Endothelial cell of umbilical vein (primary cell): ENCODE data around the gene POU2AF1. TPM values are rescaled to one million over a fixed set of nuclear protein-coding genes. Genes with fewer than 3 reads are reported as not detected.

Experiments used
- BruUV-seq: library from RNA; stranded (reverse); fragments of 400-500 nt; replicated peaks from 2 replicates; lab custom pipeline; 2021; lab: Mats Ljungman, UMichigan
- CTCF ChIA-PET: fragments of 300-600, 350-600 bp; sonication (Branson Sonifier 250); formaldehyde crosslinking; loops from one replicate; lab custom pipeline; 2021; ENCODE audit warnings: antibody characterized with exemption, inconsistent platforms; lab: Charles Lee
- POLR2A ChIA-PET: fragments of 300-600, 350-600 bp; sonication (Branson Sonifier 250); formaldehyde crosslinking; loops from one replicate; lab custom pipeline; 2021; ENCODE audit warnings: antibody characterized with exemption, inconsistent platforms; lab: Charles Lee
- DNase-seq: peaks from one replicate; pipeline ENCODE4 v3.0.0-alpha.2; 2011; ENCODE audit warnings: low read depth, low spot score
- FAIRE-seq: peaks from 2 replicates; lab custom pipeline; 2011; peaks lifted over from hg19 to GRCh38; lab: Jason Lieb, UNC
- H2AFZ ChIP-seq: 2 replicates; pipeline ENCODE4 v1.6.0; 2012; ENCODE audit warnings: low read depth, low read length, control low read depth, inconsistent platforms
- H3K27ac ChIP-seq: 2 replicates; pipeline ENCODE4 v1.5.1; 2011; ENCODE audit warnings: low read depth, mild to moderate bottlenecking, control low read depth, low read length, moderate library complexity; ENCODE audit not compliant: insufficient read depth
- H3K27me3 ChIP-seq, 2 experiments: 2 replicates each; pipeline versions ENCODE4 v1.6.0 to v1.6.1; 2011; ENCODE audit warnings: low read length in 2 of 2, mixed read lengths in 1 of 2; ENCODE audit not compliant: control insufficient read depth in 2 of 2, insufficient read depth in 2 of 2
- H3K36me3 ChIP-seq, 2 experiments: 2 replicates in 1 of 2; 3 replicates in 1 of 2; pipeline ENCODE4 v1.5.1; 2011; ENCODE audit warnings: low read length in 2 of 2, mild to moderate bottlenecking in 1 of 2, moderate library complexity in 1 of 2; ENCODE audit not compliant: control insufficient read depth in 2 of 2, insufficient read depth in 2 of 2; ENCODE audit errors: extremely low read depth in 1 of 2
- H3K4me1 ChIP-seq: 3 replicates; pipeline ENCODE4 v1.5.1; 2011; ENCODE audit warnings: mild to moderate bottlenecking, low read length; ENCODE audit not compliant: control insufficient read depth, insufficient read depth; ENCODE audit errors: extremely low read depth
- H3K4me2 ChIP-seq: 2 replicates; pipeline ENCODE4 v1.6.1; 2011; ENCODE audit warnings: low read length, control low read depth, mixed read lengths; ENCODE audit not compliant: insufficient read depth
- H3K4me3 ChIP-seq, 3 experiments: fragments of 200-600 bp in 1 of 3; sonication (generic), shearing (Covaris generic) in 1 of 3; replicated peaks in 1 of 3; 2 replicates each; pipeline ENCODE4 v1.5.1; 2011 to 2016; ENCODE audit warnings: control low read depth in 3 of 3, low read length in 3 of 3, mild to moderate bottlenecking in 2 of 3, inconsistent platforms in 1 of 3, low read depth in 1 of 3, moderate library complexity in 1 of 3; ENCODE audit not compliant: insufficient read depth in 1 of 3
- H3K79me2 ChIP-seq: 2 replicates; pipeline ENCODE4 v1.6.0; 2012; ENCODE audit warnings: low read length, inconsistent platforms; ENCODE audit not compliant: control insufficient read depth, insufficient read depth
- H3K9ac ChIP-seq: replicated peaks from 2 replicates; pipeline ENCODE3; 2011; ENCODE audit warnings: low read length, control low read depth; ENCODE audit not compliant: insufficient read depth; ENCODE audit errors: extremely low read depth
- H3K9me1 ChIP-seq: replicated peaks from 3 replicates; pipeline ENCODE4 v1.6.0; 2011; ENCODE audit warnings: mild to moderate bottlenecking, low read length; ENCODE audit not compliant: control insufficient read depth, insufficient read depth; ENCODE audit errors: extremely low read depth
- H3K9me3 ChIP-seq: replicated peaks from 2 replicates; pipeline ENCODE4 v1.5.1; 2012; ENCODE audit warnings: low read length, inconsistent platforms; ENCODE audit not compliant: control insufficient read depth, insufficient read depth
- H4K20me1 ChIP-seq: replicated peaks from 2 replicates; pipeline ENCODE3; 2011; ENCODE audit warnings: mild to moderate bottlenecking, low read length; ENCODE audit not compliant: control insufficient read depth, insufficient read depth; ENCODE audit errors: extremely low read depth
- CTCF ChIP-seq, 2 donors: IDR thresholded peaks; 1 replicate in 1 of 2; 2 replicates in 1 of 2; pipeline ENCODE4 v1.5.1; 2011; ENCODE audit warnings: low read length in 2 of 2, mild to moderate bottlenecking in 2 of 2, moderate library complexity in 2 of 2, control low read depth in 1 of 2, inconsistent platforms in 1 of 2, low read depth in 1 of 2; ENCODE audit not compliant: insufficient read depth in 1 of 2; ENCODE audit errors: extremely low read depth in 1 of 2
- EZH2 ChIP-seq: IDR thresholded peaks from 2 replicates; pipeline ENCODE4 v1.6.1; 2012; ENCODE audit warnings: borderline replicate concordance, low read depth, mild to moderate bottlenecking, moderate library complexity, low read length, inconsistent platforms; ENCODE audit not compliant: severe bottlenecking
- FOS ChIP-seq: IDR thresholded peaks from 2 replicates; pipeline ENCODE4 v1.6.1; 2011; ENCODE audit warnings: mild to moderate bottlenecking, low read length, moderate library complexity, borderline replicate concordance; ENCODE audit not compliant: insufficient read depth
- GATA2 ChIP-seq: IDR thresholded peaks from 2 replicates; pipeline ENCODE4 v1.7.0; 2011; ENCODE audit warnings: low read depth, mild to moderate bottlenecking, moderate library complexity, mixed read lengths, low read length; ENCODE audit not compliant: insufficient read length, insufficient read depth
- JUN ChIP-seq: IDR thresholded peaks from 2 replicates; pipeline ENCODE4 v1.6.1; 2011; ENCODE audit warnings: borderline replicate concordance, low read depth; ENCODE audit not compliant: insufficient read length, insufficient read depth
- MAX ChIP-seq: IDR thresholded peaks from 2 replicates; pipeline ENCODE4 v1.6.1; 2011; ENCODE audit not compliant: insufficient read depth, insufficient read length
- MYC ChIP-seq: IDR thresholded peaks from one replicate; pipeline ENCODE4 v1.6.1; 2011; ENCODE audit warnings: mild to moderate bottlenecking, low read depth, low read length
- POLR2A ChIP-seq: IDR thresholded peaks from 2 replicates; pipeline ENCODE4 v1.6.1; 2012; ENCODE audit warnings: low read depth, mild to moderate bottlenecking, control low read depth, low read length
- POLR2AphosphoS5 ChIP-seq: IDR thresholded peaks from 2 replicates; pipeline ENCODE4 v1.6.1; 2012; ENCODE audit warnings: low read depth, mild to moderate bottlenecking, control low read depth, low read length, moderate library complexity; ENCODE audit not compliant: insufficient read depth
- dilution Hi-C: fragments of 300-500 bp; cut with MboI; formaldehyde crosslinking; loops from one replicate; pipeline ENCODE4 v1.15.0; 2019; ENCODE audit warnings: low sequenced_read_pairs; ENCODE audit not compliant: extremely low pct_ligation_motif_present
- intact Hi-C: fragments of 100-400 bp; cut with micrococcal nuclease; formaldehyde crosslinking; loops from one replicate; pipeline ENCODE4 v1.10.0; 2022
- polyA plus RNA-seq, 4 experiments: library from polyadenylated mRNA; depleted of rRNA in 3 of 4; stranded (reverse) in 3 of 4; unstranded in 1 of 4; fragments of >200 nt; gene quantifications; 2 replicates each; pipeline versions ENCODE4 v1.2.1 to v1.2.3, GENCODE V29; 2011 to 2012; ENCODE audit warnings: missing spikeins in 1 of 4
- total RNA-seq: library from RNA; stranded (reverse); gene quantifications from 2 replicates; pipeline ENCODE4 v1.2.3, GENCODE V29; 2021

Gene POU2AF1
- total and polyA plus RNA-seq, 2 donors (not counting 3 experiments of a cell fraction or from before 2014, with no cell fraction given): not detected

GRCh38 chr11:111406091-111406490, 27.0 kb upstream of the POU2AF1 start:
- Histone ChIP-seq H3K9me1 (no peaks in the 10 kb centered on the region), H3K27me3 (no peaks in the 10 kb centered on the region), H3K9ac (no peak overlapping the region), H2AFZ (no peak overlapping the region), H4K20me1 (no peaks in the 10 kb centered on the region), H3K4me2 (no peak overlapping the region), H3K79me2 (no peaks in the 10 kb centered on the region), H3K4me1 (no peaks in the 10 kb centered on the region), H3K36me3 (no peaks in the 10 kb centered on the region), H3K4me3 (no peak overlapping the region), H3K9me3 (no peaks in the 10 kb centered on the region), H3K27ac (no peak overlapping the region)
- TF ChIP-seq GATA2: no peak
- no peak for TF ChIP-seq MAX
- no peak for TF ChIP-seq MYC
- TF ChIP-seq POLR2A: no peak
- TF ChIP-seq CTCF (IDR thresholded peaks at IDR 0.05; ENCODE audit: extremely low read depth in 1 of 2, insufficient read depth in 1 of 2, low read depth in 1 of 2, low read length in 2 of 2): no peak
- TF ChIP-seq EZH2: no peak
- TF ChIP-seq JUN: no peak
- TF ChIP-seq FOS: no peak
- no peak for TF ChIP-seq POLR2AphosphoS5
- no peak for DNase-seq
- no TSS peak for BruUV-seq
- CTCF ChIA-PET: interaction anchor here (2.1 kb wide), 1 partner anchor 17 kb away, joined by 4 read pairs; no protein-coding TSS in a partner anchor
- no peak for FAIRE-seq
- intact Hi-C loops: no loop called here
- dilution Hi-C loops: no loop called here
- POLR2A ChIA-PET: no interaction called here
